Skeletal muscle satellite cell (primary cell): ENCODE measurements around the gene SF3B3.
A peak's percentile ranks its signal among the peaks of the same experiment; 100 is the strongest.

Experiments used
- H3K27me3 ChIP-seq: 2 replicates; pipeline ENCODE4 v1.7.0; 2013; ENCODE audit warnings: low read length; ENCODE audit not compliant: control insufficient read depth, insufficient read depth
- H3K36me3 ChIP-seq: 2 replicates; pipeline ENCODE4 v1.7.0; 2013; ENCODE audit warnings: mild to moderate bottlenecking, control low read depth, low read length; ENCODE audit not compliant: insufficient read depth
- H3K4me1 ChIP-seq: 2 replicates; pipeline ENCODE4 v1.7.0; 2013; ENCODE audit warnings: low read length; ENCODE audit not compliant: control insufficient read depth, insufficient read depth
- H3K4me2 ChIP-seq: 2 replicates; pipeline ENCODE4 v1.7.0; 2013; ENCODE audit warnings: mild to moderate bottlenecking, low read length
- H3K4me3 ChIP-seq: 2 replicates; pipeline ENCODE4 v1.7.0; 2013; ENCODE audit warnings: low read length
- H3K9ac ChIP-seq: 2 replicates; pipeline ENCODE4 v1.7.0; 2013; ENCODE audit warnings: mild to moderate bottlenecking, low read depth, low read length, moderate library complexity
- H3K9me3 ChIP-seq: replicated peaks from 2 replicates; pipeline ENCODE4 v1.7.0; 2013; ENCODE audit warnings: mild to moderate bottlenecking, control low read depth, low read length

SF3B3 gene

GRCh38 chr16:70544548-70544947, 20.9 kb downstream of the SF3B3 start:
- peaks cover 85% of the 10 kb centered on the region for H3K36me3 ChIP-seq
- no peak overlapping the region for H3K4me2 ChIP-seq
- H3K4me3 ChIP-seq: no peak overlapping the region
- no peaks in the 10 kb centered on the region for H3K9me3 ChIP-seq
- no peak overlapping the region for H3K9ac ChIP-seq
- no peaks in the 10 kb centered on the region for H3K4me1 ChIP-seq
- H3K27me3 ChIP-seq: no peaks in the 10 kb centered on the region

DNA sequence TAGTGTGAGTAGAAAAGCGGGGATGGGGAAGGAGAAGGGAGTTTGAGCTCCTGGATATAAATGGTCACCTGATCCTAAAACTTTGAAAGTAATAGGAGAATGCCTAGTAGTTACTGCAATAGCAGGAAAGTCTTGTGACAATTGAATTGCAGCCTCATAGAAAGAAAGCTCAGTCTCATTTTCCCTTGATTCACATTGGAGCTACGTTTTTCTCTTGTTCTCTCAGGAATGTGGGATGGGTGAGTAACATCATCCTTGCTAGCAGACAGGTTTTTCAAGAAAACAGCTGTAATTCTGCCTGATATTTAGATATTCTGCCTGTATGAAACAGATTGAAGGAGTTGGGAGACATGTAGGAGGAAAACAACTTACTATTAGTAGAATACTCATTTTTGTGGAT, 25.3 kb downstream of the SF3B3 start:
- Histone ChIP-seq H3K27me3 (no peaks in the 10 kb centered on the region), H3K9me3 (no peaks in the 10 kb centered on the region), H3K9ac (peak overlapping the region; percentile 13), H3K4me1 (peaks cover 22% of the 10 kb centered on the region), H3K4me3 (no peak overlapping the region), H3K36me3 (peaks cover 79% of the 10 kb centered on the region), H3K4me2 (no peak overlapping the region)

- no peak overlapping the region for H3K4me3 ChIP-seq
- H3K27me3 ChIP-seq: no peaks in the 10 kb centered on the region
- H3K4me1 ChIP-seq: peaks cover 29% of the 10 kb centered on the region
- no peaks in the 10 kb centered on the region for H3K9me3 ChIP-seq
- no peak overlapping the region for H3K9ac ChIP-seq
- no peak overlapping the region for H3K4me2 ChIP-seq
- H3K36me3 ChIP-seq: peaks cover 79% of the 10 kb centered on the region
Observed at GRCh38 chr16:70550082-70550481, 26.5 kb downstream of the SF3B3 start.

- H3K27me3 ChIP-seq: no peaks in the 10 kb centered on the region
- H3K9ac ChIP-seq: no peak overlapping the region
- no peak overlapping the region for H3K4me2 ChIP-seq
- H3K36me3 ChIP-seq: peaks cover 82% of the 10 kb centered on the region
- H3K4me3 ChIP-seq: no peak overlapping the region
- H3K9me3 ChIP-seq: no peaks in the 10 kb centered on the region
- H3K4me1 ChIP-seq: peaks cover 29% of the 10 kb centered on the region
Observed at GRCh38 chr16:70551788-70552187, 28.2 kb downstream of the SF3B3 start.

DNA sequence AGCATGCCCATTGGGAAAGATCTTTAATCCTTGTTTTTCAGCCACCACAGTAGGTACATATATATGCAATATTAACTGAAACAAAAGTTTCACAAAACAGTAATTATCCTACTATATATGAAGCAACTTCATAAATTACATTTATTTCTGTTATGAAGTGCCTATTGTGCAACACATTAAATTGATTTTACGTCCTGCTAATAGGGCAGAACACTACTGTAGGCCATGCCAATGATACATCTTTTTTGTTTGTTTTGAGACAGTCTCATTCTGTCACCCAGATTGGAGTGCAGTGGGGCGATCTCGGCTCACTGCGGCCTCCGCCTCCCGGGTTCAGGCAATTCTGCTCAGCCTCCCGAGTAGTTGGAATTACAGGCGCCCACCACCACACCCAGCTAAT, 29.1 kb downstream of the SF3B3 start:
- no peaks in the 10 kb centered on the region for H3K27me3 ChIP-seq
- H3K4me3 ChIP-seq: no peak overlapping the region
- H3K4me2 ChIP-seq: no peak overlapping the region
- peaks cover 29% of the 10 kb centered on the region for H3K4me1 ChIP-seq
- no peak overlapping the region for H3K9ac ChIP-seq
- H3K36me3 ChIP-seq: peaks cover 82% of the 10 kb centered on the region
- H3K9me3 ChIP-seq: no peaks in the 10 kb centered on the region

DNA sequence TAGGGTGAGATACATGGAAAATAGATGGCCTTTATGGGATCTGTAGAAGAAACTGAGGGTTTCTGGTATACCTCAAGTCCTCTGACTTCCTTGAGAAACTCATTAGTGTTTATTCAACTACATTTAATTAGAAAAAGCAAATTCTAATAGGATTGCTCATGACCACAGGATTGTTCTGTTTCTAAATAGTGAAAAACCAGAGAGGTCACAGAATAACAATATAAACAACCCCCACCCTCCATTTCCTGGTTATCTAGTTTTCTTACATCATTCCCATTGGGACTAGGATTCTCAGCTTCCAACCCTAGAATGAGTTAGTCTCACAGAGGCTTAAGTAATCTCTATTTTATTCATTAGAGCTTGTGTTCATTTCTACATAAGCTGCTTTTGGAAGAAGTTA, 30.0 kb downstream of the SF3B3 start:
- no peaks in the 10 kb centered on the region for H3K27me3 ChIP-seq
- peak overlapping the region; percentile 23 for H3K9ac ChIP-seq
- peaks cover 83% of the 10 kb centered on the region for H3K36me3 ChIP-seq
- H3K4me3 ChIP-seq: no peak overlapping the region
- peaks cover 29% of the 10 kb centered on the region for H3K4me1 ChIP-seq
- H3K9me3 ChIP-seq: no peaks in the 10 kb centered on the region
- peak overlapping the region; percentile 42 for H3K4me2 ChIP-seq

DNA sequence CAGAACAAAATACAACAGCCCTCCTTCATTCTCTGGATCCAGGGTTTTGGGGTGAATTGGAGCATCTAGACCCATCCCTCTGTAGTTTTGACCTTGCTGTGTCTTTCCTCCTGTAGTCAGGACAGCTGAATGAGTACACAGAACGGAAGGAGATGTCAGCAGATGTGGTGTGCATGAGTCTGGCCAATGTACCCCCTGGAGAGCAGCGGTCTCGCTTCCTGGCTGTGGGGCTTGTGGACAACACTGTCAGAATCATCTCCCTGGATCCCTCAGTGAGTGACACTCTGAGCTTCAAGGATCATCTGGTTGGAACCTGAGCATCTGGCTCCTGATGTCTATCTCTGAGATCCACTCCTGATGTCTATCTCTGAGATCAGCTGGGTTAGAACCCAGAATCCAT, 32.4 kb downstream of the SF3B3 start:
- Histone ChIP-seq H3K27me3 (no peaks in the 10 kb centered on the region), H3K4me1 (peaks cover 29% of the 10 kb centered on the region), H3K9me3 (no peaks in the 10 kb centered on the region), H3K9ac (no peak overlapping the region), H3K4me2 (no peak overlapping the region), H3K4me3 (no peak overlapping the region), H3K36me3 (peaks cover 82% of the 10 kb centered on the region)

DNA sequence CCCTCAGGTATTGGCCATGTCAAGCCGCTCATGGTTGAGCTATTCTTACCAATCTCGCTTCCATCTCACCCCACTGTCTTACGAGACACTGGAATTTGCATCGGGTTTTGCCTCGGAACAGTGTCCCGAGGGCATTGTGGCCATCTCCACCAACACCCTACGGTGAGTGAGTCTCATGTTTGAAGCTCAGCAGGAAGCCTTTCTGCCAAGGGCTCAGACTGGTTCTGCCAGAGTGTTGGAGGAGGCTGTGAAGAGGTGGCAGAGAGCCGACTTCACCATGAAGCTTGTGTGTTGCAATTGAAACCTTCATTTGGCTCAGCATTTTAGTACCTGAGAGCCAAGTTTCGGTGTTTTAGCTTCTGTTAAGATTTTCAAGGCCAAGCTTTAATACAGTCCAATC, 38.0 kb downstream of the SF3B3 start:
- H3K9me3 ChIP-seq: no peaks in the 10 kb centered on the region
- no peak overlapping the region for H3K4me2 ChIP-seq
- no peaks in the 10 kb centered on the region for H3K27me3 ChIP-seq
- no peak overlapping the region for H3K4me3 ChIP-seq
- peaks cover 6% of the 10 kb centered on the region for H3K4me1 ChIP-seq
- H3K9ac ChIP-seq: no peak overlapping the region
- peaks cover 90% of the 10 kb centered on the region for H3K36me3 ChIP-seq

DNA sequence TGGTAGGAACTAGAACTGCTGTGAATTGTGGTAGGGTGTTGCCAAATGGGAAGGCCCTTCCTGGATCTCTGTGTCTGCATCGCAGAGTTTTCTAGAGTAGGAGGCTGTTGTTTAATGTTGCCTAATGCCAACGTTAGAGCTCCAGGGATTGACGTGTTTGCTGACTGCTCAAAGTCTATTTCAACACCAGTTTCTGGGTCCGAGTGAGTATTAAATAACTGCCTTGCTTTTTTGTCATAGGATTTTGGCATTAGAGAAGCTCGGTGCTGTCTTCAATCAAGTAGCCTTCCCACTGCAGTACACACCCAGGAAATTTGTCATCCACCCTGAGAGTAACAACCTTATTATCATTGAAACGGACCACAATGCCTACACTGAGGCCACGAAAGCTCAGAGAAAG, 40.0 kb downstream of the SF3B3 start:
- H3K9ac ChIP-seq: no peak overlapping the region
- peaks cover 91% of the 10 kb centered on the region for H3K36me3 ChIP-seq
- no peaks in the 10 kb centered on the region for H3K27me3 ChIP-seq
- H3K9me3 ChIP-seq: no peaks in the 10 kb centered on the region
- H3K4me1 ChIP-seq: peaks cover 6% of the 10 kb centered on the region
- H3K4me3 ChIP-seq: no peak overlapping the region
- H3K4me2 ChIP-seq: no peak overlapping the region

DNA sequence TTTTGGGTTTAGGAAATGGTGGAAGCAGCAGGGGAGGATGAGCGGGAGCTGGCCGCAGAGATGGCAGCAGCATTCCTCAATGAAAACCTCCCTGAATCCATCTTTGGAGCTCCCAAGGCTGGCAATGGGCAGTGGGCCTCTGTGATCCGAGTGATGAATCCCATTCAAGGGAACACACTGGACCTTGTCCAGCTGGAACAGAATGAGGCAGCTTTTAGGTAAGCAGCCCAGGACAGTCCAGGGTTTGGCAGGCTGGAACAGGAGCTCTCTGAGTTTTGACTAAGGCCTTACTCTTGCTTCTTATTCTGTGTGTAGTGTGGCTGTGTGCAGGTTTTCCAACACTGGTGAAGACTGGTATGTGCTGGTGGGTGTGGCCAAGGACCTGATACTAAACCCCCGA, 41.4 kb downstream of the SF3B3 start:
- Histone ChIP-seq H3K36me3 (peaks cover 93% of the 10 kb centered on the region), H3K9me3 (no peaks in the 10 kb centered on the region)

GRCh38 chr16:70568601-70569237, 45.1 kb downstream of the SF3B3 start:
- no peak overlapping the region for H3K4me2 ChIP-seq
- H3K36me3 ChIP-seq: peaks cover 90% of the 10 kb centered on the region
- peaks cover 23% of the 10 kb centered on the region for H3K4me1 ChIP-seq
- no peak overlapping the region for H3K4me3 ChIP-seq
- no peaks in the 10 kb centered on the region for H3K9me3 ChIP-seq
- H3K27me3 ChIP-seq: no peaks in the 10 kb centered on the region
- no peak overlapping the region for H3K9ac ChIP-seq

More for the DNA sequence above, 41.4 kb downstream of the SF3B3 start:
- no peak overlapping the region for H3K4me3 ChIP-seq
- no peak overlapping the region for H3K4me2 ChIP-seq
- H3K9ac ChIP-seq: no peak overlapping the region
- H3K4me1 ChIP-seq: peaks cover 6% of the 10 kb centered on the region
- H3K27me3 ChIP-seq: no peaks in the 10 kb centered on the region

DNA sequence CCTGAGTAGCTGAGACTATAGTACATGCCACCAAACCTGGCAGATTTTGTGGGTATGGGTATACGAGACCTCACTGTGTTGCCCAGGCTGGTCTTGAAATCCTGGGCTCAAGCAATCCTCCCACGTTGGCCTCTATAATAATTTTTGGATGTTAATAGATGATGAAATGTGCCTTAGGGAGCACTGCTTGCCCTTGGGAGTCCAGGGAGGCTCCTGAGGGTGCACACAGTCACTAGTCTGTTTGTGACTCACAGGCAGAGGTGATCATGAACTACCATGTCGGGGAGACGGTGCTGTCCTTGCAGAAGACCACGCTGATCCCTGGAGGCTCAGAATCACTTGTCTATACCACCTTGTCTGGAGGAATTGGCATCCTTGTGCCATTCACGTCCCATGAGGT, 46.1 kb downstream of the SF3B3 start:
- Histone ChIP-seq H3K9ac (no peak overlapping the region), H3K36me3 (peaks cover 87% of the 10 kb centered on the region), H3K4me2 (no peak overlapping the region), H3K27me3 (no peaks in the 10 kb centered on the region), H3K4me1 (peaks cover 33% of the 10 kb centered on the region), H3K9me3 (no peaks in the 10 kb centered on the region), H3K4me3 (no peak overlapping the region)
